Cardiac septum (tissue), 1 donor: Measurements from ENCODE around the gene KIFC1. TPM values are rescaled to one million over a fixed set of nuclear protein-coding genes. Genes with fewer than 3 reads are reported as not detected.
"Not testable (repeated sequence)": the region's sequence is repeated elsewhere in the genome, so short reads cannot be mapped to it uniquely, and the experiment has no call there.

Experiments
- DNase-seq: peaks from one replicate; pipeline ENCODE4 v3.0.0-alpha.2; 2020; ENCODE audit warnings: low spot score
- intact Hi-C: fragments of 100-400 bp; cut with DNase I; formaldehyde crosslinking; loops from one replicate; pipeline ENCODE4 v1.14.0; 2022
- total RNA-seq: library from RNA; stranded (reverse); fragmentation: NEBNext Ultra II Directional; extraction: Animal tissue kit (Norgen Biotek cat#: 25700); gene quantifications from one replicate; pipeline ENCODE4 v1.2.1, GENCODE V29; 2021
- donor health status: DM: no; HTN: no; CAD: no.

Gene KIFC1
- total RNA-seq, 1 donor from 2014 or later: 0.24 TPM

DNA sequence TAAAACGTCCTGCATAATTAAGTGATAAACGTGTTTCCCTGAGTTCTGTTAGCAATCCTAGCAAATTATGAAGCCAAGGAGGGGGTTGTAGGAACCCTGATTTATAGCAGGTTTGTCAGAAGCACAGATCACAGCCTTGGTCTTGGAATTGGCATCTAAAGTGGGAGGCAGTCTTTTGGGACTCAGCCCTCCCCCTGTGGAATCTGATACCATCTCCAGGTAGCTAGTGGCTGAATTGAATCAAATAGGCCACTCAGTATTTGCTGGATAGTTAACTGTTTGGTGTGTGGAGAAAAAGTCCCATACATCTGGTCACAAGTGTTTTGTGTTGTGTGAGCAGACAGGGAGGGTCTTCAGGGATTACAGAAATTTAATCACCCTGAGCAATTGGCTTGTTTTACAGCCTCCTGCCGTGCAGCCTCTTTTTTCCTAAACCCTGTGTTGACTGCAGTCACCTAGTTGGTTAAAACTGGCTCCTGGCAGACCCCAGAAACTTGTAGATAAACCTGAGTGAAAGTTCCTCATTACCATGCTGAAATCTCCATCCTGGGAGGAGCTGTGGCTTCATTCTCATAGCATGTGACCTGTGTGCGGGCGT lies 19.0 kb upstream of the KIFC1 start:
- DNase-seq: no peak
- intact Hi-C loops: no loop called here

GRCh38 chr6:33373960-33374910 lies 17.4 kb upstream of the KIFC1 start:
- no peak for DNase-seq
- intact Hi-C loops: no loop called here

- intact Hi-C loops: no loop called here
- no peak for DNase-seq
These were observed 16.4 kb upstream of the KIFC1 start for GRCh38 chr6:33375143-33375671.

GRCh38 chr6:33377171-33377570 lies 14.5 kb upstream of the KIFC1 start:
- no peak for DNase-seq
- intact Hi-C loops: no loop called here

GRCh38 chr6:33379184-33379583 lies 12.4 kb upstream of the KIFC1 start:
- intact Hi-C loops: not testable (repeated sequence)

DNA sequence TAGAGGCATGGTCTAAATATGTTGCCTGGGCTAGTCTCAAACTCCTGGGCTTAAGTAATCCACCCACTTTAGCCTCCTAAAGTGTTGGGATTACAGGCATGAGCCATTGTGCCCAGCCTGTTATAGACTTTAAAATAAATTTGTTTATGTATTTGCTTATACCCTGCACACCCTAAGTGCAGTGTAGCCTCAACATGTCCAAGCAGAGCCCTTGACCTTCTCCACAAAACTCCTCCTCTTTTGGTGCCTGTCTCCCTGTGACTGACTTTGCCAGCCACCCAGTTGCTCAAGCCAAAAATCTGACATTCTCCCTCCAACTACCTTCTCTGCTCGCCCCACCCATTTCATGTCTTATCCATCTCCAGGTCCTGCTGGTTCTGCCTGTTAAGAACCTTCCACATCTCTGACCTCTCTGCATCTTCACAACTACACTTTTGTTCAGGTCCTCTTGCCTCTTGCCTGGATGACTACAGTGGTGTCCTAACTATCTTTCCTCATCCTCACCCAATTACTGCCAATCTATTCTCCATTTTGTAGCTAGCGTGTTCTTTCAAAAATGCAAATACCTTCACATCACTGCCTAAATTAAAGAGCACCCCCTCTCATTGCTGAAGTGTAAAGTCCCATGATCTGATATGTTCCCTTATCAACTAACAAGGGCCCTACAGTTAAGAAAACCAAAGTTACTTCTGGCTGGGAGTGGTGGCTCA lies 11.2 kb upstream of the KIFC1 start:
- intact Hi-C loops: no loop called here
- DNase-seq: no peak

More at GRCh38 chr6:33379184-33379583, 12.4 kb upstream of the KIFC1 start:
- not testable (repeated sequence) for DNase-seq

DNA sequence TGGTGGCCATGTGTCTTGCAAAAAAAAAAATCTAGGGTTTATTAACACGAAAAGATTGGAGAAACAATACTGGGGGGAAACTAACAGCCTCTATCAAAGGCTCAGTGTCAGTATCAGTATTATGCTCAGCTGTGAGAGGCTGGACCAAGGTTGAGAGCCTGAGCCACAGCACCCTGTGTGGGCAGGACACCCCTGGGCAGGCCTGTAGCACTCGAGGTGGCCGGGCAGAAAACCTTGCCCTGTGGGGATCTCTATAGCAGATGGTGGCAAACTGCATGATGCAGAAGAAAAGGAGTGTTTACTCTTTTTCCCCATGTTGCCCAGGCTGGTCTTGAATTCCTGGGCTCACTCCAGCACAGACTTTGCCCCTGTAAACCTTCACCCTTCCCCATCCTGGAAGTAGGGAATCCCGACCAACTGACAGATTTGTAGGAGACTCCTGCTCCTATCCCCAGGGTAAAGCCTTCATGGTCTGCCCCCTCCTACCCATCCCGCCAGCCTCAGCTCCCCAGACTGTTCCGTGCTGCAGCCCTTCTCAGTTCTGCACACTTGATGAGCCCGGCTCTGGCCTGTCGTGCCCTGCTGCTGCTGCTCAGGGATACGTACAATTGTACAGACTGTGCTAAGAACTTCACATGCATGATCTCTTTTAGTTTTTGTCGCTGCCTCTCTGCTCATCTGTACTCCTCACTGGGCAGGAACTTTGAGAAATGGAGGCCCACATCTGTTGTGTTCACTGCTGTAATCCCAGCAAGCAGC lies 8.0 kb upstream of the KIFC1 start:
- intact Hi-C loops: no loop called here
- no peak for DNase-seq

DNA sequence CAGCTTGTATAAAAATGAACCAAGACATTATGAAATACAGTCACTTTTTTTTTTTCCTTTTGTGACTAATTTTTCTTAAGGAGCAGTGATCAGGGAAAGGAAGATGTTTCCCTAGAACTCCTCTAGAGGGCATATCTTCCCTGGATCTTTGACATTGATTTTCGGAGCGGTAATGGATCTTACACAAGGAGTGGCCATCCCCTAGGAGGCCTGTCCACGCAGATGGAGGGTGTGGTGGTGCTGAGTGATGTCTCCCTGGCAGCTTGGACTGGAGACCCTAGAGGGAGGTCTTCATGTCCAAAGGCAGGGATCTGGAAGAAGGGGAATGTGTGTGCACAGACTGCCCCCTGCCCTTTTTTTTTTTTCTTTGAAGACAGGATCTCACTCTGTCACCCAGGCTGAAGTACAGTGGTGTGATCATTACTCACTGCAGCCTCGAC lies 7.0 kb upstream of the KIFC1 start:
- intact Hi-C loops: no loop called here
- DNase-seq: no peak

- intact Hi-C loops: loop anchor here (2.0 kb wide), 1 partner anchor 181 kb away; no protein-coding TSS in a partner anchor
- no peak for DNase-seq
These were observed 1.4 kb upstream of the KIFC1 start for GRCh38 chr6:33390173-33390572.

- intact Hi-C loops: loop anchor here (1.0 to 2.0 kb wide), 3 partner anchors 19 to 180 kb away; no protein-coding TSS in a partner anchor
- no peak for DNase-seq
These were observed 801 bp upstream of the KIFC1 start for GRCh38 chr6:33390767-33391277.

DNA sequence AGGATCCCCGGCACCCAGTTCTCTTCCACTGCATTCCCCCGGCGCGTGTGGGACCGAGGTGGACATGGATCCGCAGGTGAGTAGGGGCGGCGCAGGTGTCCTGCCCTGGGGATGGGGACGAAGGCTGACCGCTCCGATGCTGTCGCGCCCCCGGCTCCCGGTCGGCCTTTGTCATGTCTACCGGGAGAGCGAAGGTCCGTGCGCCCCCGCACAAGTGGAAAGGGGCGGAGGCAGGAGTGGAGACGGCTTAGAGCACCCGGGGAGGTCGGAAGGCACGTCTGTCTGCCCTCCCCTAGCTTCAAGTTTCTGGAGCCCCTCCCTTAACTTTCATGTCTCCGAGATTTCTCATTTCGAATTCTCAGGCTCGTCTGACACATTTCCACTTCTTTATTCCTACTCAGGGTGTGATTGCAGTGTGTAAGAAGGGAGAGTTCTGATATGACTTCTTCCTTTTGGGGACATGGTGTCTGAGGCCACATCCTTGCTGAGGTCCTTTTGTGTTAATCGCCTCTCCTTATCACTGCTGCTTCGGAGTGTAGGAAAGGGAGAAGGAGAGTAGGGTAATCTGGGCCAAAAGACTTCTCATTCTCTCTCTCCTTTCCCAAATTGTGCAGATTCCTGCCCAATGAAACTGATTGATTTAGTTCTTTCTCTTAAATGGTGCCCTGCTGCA lies 435 bp downstream of the KIFC1 start:
- no peak for DNase-seq
- intact Hi-C loops: loop anchor here (1.0 to 2.0 kb wide), 3 partner anchors 18 to 179 kb away; no protein-coding TSS in a partner anchor

DNA sequence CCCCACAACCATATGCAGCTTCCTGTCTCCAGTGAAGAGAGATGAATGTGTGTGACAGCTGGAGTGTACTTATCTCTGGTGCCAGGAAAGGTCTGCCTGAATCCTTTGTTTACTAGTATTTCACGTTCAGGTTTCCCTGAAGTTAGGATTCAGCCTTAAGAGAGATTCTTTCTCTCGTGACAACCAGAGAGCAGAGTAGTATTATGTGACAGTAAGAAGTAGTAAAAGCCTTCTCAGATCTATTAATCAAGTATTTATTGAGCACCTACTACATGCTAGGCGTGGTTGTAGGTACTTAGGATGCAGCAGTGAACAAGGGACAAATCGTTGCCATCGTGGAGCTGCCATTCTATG lies 949 bp downstream of the KIFC1 start:
- DNase-seq: no peak
- intact Hi-C loops: no loop called here

- no peak for DNase-seq
- intact Hi-C loops: no loop called here
These were observed 1.4 kb downstream of the KIFC1 start for GRCh38 chr6:33392979-33393378.

DNA sequence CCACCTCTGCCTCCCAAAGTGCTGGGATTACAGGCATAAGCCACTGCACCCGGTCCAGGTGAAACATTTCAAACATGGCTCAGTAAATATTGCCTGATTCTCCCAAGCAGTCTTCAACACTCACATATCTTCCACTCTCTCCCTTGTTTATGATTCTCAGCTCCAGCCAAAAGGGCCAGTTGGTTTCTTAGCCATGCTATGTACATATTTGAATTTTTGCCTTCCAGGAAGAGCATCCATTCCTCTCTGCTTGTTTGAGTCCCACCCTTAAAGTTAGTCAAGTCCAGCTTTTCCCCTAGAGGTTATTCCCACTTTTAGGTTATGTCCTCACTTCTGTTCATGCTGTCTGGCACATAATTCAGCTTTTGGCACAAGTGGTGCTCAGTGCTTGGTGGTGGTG lies 5.9 kb downstream of the KIFC1 start:
- intact Hi-C loops: no loop called here

GRCh38 chr6:33398601-33399000 lies 7.0 kb downstream of the KIFC1 start:
- intact Hi-C loops, DNase-seq: not testable (repeated sequence)

More for the DNA sequence above, 5.9 kb downstream of the KIFC1 start:
- DNase-seq: no peak

DNA sequence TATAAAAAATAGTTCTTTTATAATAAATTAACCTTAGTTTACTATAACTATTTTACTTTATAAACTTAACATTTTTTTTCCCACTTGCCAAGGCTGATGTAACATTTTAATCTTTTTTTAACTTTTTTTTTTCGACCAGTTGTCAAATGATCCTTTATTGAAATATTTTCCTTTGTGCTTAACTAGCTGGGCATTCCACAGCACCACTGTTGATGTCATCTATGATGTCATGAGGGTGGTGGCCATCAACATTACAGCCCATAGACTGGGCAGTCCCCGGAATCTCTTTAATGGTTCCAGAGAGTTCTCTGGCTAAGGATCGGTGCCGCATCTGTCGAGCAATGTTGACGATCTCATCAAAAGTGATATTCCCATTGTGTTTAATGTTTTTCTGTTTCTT lies 8.3 kb downstream of the KIFC1 start:
- DNase-seq, intact Hi-C loops: not testable (repeated sequence)

- no peak for DNase-seq
- intact Hi-C loops: no loop called here
These were observed 13.3 kb downstream of the KIFC1 start for GRCh38 chr6:33404884-33405283.

DNA sequence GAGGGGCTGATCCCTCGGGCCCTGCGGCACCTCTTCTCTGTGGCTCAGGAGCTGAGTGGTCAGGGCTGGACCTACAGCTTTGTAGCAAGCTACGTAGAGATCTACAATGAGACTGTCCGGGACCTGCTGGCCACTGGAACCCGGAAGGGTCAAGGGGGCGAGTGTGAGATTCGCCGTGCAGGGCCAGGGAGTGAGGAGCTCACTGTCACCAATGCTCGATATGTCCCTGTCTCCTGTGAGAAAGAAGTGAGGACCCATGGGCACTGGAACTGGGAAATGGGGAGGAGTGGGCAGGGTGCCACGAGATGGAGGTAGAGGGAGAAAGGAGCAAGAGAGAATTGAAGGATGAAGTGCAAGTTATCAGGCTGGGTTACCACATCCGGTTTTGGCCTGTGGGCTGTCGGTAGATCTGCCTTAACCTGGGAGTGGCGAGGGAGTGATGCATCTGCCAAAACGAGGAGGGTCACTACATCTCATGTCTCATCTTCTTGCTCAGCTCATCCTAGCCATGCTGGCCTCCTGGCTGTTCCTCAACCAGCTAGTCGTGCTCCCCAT lies 13.8 kb downstream of the KIFC1 start:
- intact Hi-C loops: no loop called here
- no peak for DNase-seq
